AG04449 (cell line): ENCODE data around the gene SOX6.
A peak's percentile ranks its signal among the peaks of the same experiment; 100 is the strongest.

Experiments used
- CTCF ChIA-PET: fragments of 350-600 bp; formaldehyde crosslinking; extraction: SDS; loops from one replicate; lab custom pipeline; 2021; ENCODE audit warnings: antibody characterized with exemption; lab: Yijun Ruan, JAX
- POLR2A ChIA-PET: fragments of 400-600, 350-600 bp; formaldehyde crosslinking; extraction: SDS; loops from one replicate; lab custom pipeline; 2020; ENCODE audit warnings: antibody characterized with exemption, inconsistent platforms; lab: Yijun Ruan, JAX
- DNase-seq: peaks from one replicate; pipeline ENCODE4 v3.0.0-alpha.2; 2010; ENCODE audit warnings: low read depth, low spot score
- H3K4me3 ChIP-seq: 2 replicates; pipeline ENCODE4 v1.5.1; 2011; ENCODE audit warnings: low read depth, mild to moderate bottlenecking, control low read depth, low read length
- CTCF ChIP-seq: IDR thresholded peaks from one replicate; pipeline ENCODE4 v1.5.1; 2011; ENCODE audit warnings: mild to moderate bottlenecking, moderate library complexity, low read length, control low read depth, inconsistent platforms; ENCODE audit not compliant: insufficient read depth; ENCODE audit errors: missing control alignments

The SOX6 gene

DNA sequence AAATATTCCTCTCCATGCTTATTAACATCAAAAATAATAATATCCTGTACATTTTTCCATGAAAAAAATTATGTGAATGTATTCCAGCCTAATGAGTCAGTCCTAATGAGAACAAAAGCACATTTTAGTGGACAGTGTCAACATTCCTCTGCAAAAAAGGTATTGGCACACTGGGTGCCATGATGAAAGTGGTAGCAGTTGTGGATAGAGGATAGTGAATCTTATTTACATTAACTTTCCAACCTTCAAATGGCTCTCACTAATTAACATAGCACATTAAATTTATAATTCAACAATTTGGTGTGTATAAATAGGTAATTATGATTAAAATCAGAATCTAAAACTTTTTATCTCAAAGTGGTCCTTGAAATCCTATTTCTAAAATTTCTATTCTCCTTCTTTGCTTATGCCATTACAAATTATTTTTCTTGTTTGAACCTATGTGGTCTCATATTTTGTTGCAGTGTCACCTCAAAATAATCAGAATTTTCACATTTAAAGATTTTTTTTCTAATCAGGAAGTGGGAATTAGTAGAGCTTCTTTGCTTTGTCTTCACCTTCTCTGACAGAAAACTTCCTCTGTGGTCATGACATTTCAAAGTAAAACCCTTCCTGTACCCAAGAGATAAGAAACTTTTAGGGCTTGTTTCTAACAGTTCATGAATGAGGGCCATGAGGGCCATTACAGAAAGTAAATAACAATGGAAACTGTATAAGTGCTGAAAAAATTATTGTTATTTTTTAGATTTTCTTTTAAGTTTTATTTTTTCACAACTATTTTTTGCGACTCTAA, 18.7 kb downstream of the SOX6 start:
- ChIA-PET POLR2A (no interaction called here), CTCF (no interaction called here)
- no peak overlapping the region for H3K4me3 ChIP-seq
- TF ChIP-seq CTCF = no peak
- no peak for DNase-seq

DNA sequence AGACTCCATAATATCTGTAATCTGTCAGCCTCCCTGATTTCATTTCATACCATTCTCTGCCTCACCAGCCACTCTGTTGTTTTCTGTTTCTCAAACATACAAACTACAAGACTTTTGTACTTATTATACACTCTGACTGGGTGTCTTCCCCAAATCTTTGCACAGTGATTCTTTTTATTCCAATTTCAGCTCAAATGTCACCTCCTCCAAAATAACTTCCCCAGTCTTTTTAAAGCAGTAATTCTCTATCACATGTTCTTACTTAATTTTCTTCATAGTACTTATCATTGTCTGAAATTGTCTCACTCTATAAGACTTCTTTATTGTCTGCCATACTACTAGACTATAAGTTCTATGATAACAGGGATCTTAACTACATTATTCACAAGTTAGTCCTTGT, 19.6 kb downstream of the SOX6 start:
- DNase-seq = no peak
- ChIA-PET CTCF (no interaction called here), POLR2A (no interaction called here)
- no peak for TF ChIP-seq CTCF
- H3K4me3 ChIP-seq = no peak overlapping the region

- POLR2A ChIA-PET = no interaction called here
- CTCF ChIA-PET = no interaction called here
- DNase-seq = no peak
- H3K4me3 ChIP-seq = no peak overlapping the region
- no peak for TF ChIP-seq CTCF
These were observed 20.1 kb downstream of the SOX6 start for GRCh38 chr11:16336204-16336603.

- no peak overlapping the region for H3K4me3 ChIP-seq
- ChIA-PET CTCF (no interaction called here), POLR2A (no interaction called here)
- no peak for TF ChIP-seq CTCF
- DNase-seq = no peak
These were observed 20.9 kb downstream of the SOX6 start for GRCh38 chr11:16335236-16335962.

DNA sequence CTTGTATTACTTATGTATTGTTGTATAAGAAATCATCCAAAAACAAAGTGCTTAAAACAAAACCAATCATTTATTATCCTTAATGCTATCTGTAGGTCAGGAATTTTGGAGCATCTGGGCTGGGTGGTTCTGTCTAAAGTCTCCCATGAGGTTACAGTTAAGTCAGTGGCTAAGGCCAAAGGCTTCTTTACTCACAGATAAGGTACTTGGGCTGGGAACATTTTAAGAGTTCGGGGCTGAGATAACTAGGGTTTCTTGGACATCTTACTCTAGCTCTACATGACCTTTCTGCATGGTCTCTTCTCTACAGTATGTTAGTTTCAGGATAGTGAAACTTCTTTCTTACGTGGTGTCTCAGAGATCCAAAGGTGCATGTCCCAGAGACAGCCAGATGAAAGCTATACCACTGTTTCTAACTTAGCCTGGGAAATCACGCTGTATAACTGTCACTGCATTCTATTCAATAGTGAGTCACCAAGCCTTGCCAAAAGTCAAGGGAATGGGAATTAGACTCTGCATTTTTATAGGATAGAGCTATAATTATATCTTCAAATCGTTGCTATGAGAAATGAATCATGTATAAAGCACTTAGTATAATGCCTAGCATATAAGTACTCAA, 29.6 kb downstream of the SOX6 start:
- CTCF ChIA-PET = interaction anchor here (1.2 to 1.5 kb wide), 2 partner anchors 24 to 286 kb away, joined by 3 to 4 read pairs; no protein-coding TSS in a partner anchor
- POLR2A ChIA-PET = interaction anchor here (0.7 kb wide), 1 partner anchor 278 kb away, joined by 3 read pairs; no protein-coding TSS in a partner anchor
- no peak overlapping the region for H3K4me3 ChIP-seq
- peak; percentile 58 for DNase-seq
- TF ChIP-seq CTCF = no peak

DNA sequence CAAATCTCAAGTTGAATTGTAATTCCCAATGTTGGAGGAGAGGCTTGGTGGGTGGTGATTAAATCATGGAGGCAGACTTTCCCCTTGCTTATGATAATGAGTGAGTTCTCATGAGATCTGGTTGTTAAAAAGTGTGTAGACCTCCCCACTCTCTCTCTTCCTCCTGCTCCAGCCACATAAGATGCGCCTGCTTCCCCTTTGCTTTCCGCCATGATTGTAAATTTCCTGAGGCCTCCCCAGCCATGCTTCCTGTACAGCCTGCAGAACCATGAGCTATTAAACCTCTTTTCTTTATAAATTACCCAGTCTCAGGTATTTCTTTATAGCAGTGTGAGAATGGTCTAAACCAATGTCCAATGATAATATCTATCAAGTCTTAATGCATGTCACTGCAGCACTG, 34.2 kb downstream of the SOX6 start:
- CTCF ChIA-PET = no interaction called here
- no peak for DNase-seq
- no peak overlapping the region for H3K4me3 ChIP-seq
- TF ChIP-seq CTCF = no peak
- POLR2A ChIA-PET = no interaction called here
